ENCODE measurements around the gene IDH3B. TPM values are rescaled to one million over a fixed set of nuclear protein-coding genes. Genes with fewer than 3 reads are reported as not detected.

The IDH3B gene
- total and polyA plus RNA-seq, 2 donors (not counting 3 experiments of a cell fraction or from before 2014, with no cell fraction given): 86.9 to 177 TPM

GRCh38 chr20:2625062-2625461 lies 39.0 kb downstream of the IDH3B start:
- FAIRE-seq (no peak), DNase-seq (ENCODE audit: low read depth, low spot score) (no peak)
- H3K9me3 ChIP-seq (replicated peaks; ENCODE audit: control insufficient read depth, insufficient read depth, low read length): no peaks in the 10 kb centered on the region
- no peaks in the 10 kb centered on the region for H3K79me2 ChIP-seq (ENCODE audit: control insufficient read depth, insufficient read depth, low read length)
- no peak overlapping the region for H2AFZ ChIP-seq (ENCODE audit: low read depth, low read length)
- no peak overlapping the region for H3K27ac ChIP-seq (ENCODE audit: insufficient read depth, low read depth, low read length)
- no peaks in the 10 kb centered on the region for H3K4me1 ChIP-seq (ENCODE audit: control insufficient read depth, extremely low read depth, insufficient read depth, low read length)
- no peaks in the 10 kb centered on the region for H3K36me3 ChIP-seq (ENCODE audit: control insufficient read depth in 2 of 2, extremely low read depth in 1 of 2, insufficient read depth in 2 of 2, low read length in 2 of 2)
- dilution Hi-C loops (cut with MboI; ENCODE audit: extremely low pct_ligation_motif_present, low sequenced_read_pairs): no loop called here
- no TSS peak for BruUV-seq (replicated peaks)
- TF ChIP-seq POLR2AphosphoS5 (IDR thresholded peaks at IDR 0.05; ENCODE audit: insufficient read depth, low read depth, low read length) (no peak), GATA2 (IDR thresholded peaks at IDR 0.05; ENCODE audit: insufficient read depth, insufficient read length, low read depth, low read length) (no peak), POLR2A (IDR thresholded peaks at IDR 0.05; ENCODE audit: low read depth, low read length) (no peak), FOS (IDR thresholded peaks at IDR 0.05; ENCODE audit: borderline replicate concordance, insufficient read depth, low read length) (no peak)
- no peaks in the 10 kb centered on the region for H3K9me1 ChIP-seq (replicated peaks; ENCODE audit: control insufficient read depth, extremely low read depth, insufficient read depth, low read length)
- intact Hi-C loops (cut with micrococcal nuclease): no loop called here
- H3K27me3 ChIP-seq (ENCODE audit: control insufficient read depth in 2 of 2, insufficient read depth in 2 of 2, low read length in 2 of 2): peaks cover 0 to 3% of the 10 kb centered on the region in 2 experiments
- no peak overlapping the region for H3K9ac ChIP-seq (replicated peaks; ENCODE audit: extremely low read depth, insufficient read depth, low read length)
- H3K4me3 ChIP-seq (replicated peaks in 1 of 3; ENCODE audit: insufficient read depth in 1 of 3, low read depth in 1 of 3, low read length in 3 of 3): no peak overlapping the region
- H4K20me1 ChIP-seq (replicated peaks; ENCODE audit: control insufficient read depth, extremely low read depth, insufficient read depth, low read length): no peaks in the 10 kb centered on the region
- ChIA-PET CTCF (no interaction called here), POLR2A (no interaction called here)
- no peak overlapping the region for H3K4me2 ChIP-seq (ENCODE audit: insufficient read depth, low read length)

GRCh38 chr20:2624190-2624589 lies 39.8 kb downstream of the IDH3B start:
- dilution Hi-C loops (cut with MboI; ENCODE audit: extremely low pct_ligation_motif_present, low sequenced_read_pairs) (no loop called here), intact Hi-C loops (cut with micrococcal nuclease) (no loop called here)
- Histone ChIP-seq H3K4me1 (ENCODE audit: control insufficient read depth, extremely low read depth, insufficient read depth, low read length) (no peaks in the 10 kb centered on the region), H3K4me2 (ENCODE audit: insufficient read depth, low read length) (no peak overlapping the region), H3K27ac (ENCODE audit: insufficient read depth, low read depth, low read length) (no peak overlapping the region), H2AFZ (ENCODE audit: low read depth, low read length) (no peak overlapping the region), H3K36me3 (ENCODE audit: control insufficient read depth in 2 of 2, extremely low read depth in 1 of 2, insufficient read depth in 2 of 2, low read length in 2 of 2) (no peaks in the 10 kb centered on the region), H3K79me2 (ENCODE audit: control insufficient read depth, insufficient read depth, low read length) (no peaks in the 10 kb centered on the region), H3K4me3 (replicated peaks in 1 of 3; ENCODE audit: insufficient read depth in 1 of 3, low read depth in 1 of 3, low read length in 3 of 3) (no peak overlapping the region), H3K27me3 (ENCODE audit: control insufficient read depth in 2 of 2, insufficient read depth in 2 of 2, low read length in 2 of 2) (peaks cover 0 to 2% of the 10 kb centered on the region in 2 experiments), H3K9ac (replicated peaks; ENCODE audit: extremely low read depth, insufficient read depth, low read length) (no peak overlapping the region), H3K9me3 (replicated peaks; ENCODE audit: control insufficient read depth, insufficient read depth, low read length) (no peaks in the 10 kb centered on the region), H4K20me1 (replicated peaks; ENCODE audit: control insufficient read depth, extremely low read depth, insufficient read depth, low read length) (no peaks in the 10 kb centered on the region), H3K9me1 (replicated peaks; ENCODE audit: control insufficient read depth, extremely low read depth, insufficient read depth, low read length) (no peaks in the 10 kb centered on the region)
- ChIA-PET POLR2A (no interaction called here), CTCF (interaction anchor here (1.0 kb wide), 1 partner anchor 48 kb away, joined by 3 read pairs; no protein-coding TSS in a partner anchor)
- DNase-seq (ENCODE audit: low read depth, low spot score) (no peak), FAIRE-seq (no peak)
- no peak for TF ChIP-seq EZH2 (IDR thresholded peaks at IDR 0.05; ENCODE audit: borderline replicate concordance, low read depth, low read length, severe bottlenecking)
- TF ChIP-seq GATA2 (IDR thresholded peaks at IDR 0.05; ENCODE audit: insufficient read depth, insufficient read length, low read depth, low read length): no peak
- no peak for TF ChIP-seq POLR2A (IDR thresholded peaks at IDR 0.05; ENCODE audit: low read depth, low read length)
- TF ChIP-seq POLR2AphosphoS5 (IDR thresholded peaks at IDR 0.05; ENCODE audit: insufficient read depth, low read depth, low read length): no peak
- TF ChIP-seq, protein P1, sequence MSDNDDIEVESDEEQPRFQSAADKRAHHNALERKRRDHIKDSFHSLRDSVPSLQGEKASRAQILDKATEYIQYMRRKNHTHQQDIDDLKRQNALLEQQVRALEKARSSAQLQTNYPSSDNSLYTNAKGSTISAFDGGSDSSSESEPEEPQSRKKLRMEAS (IDR thresholded peaks at IDR 0.05; ENCODE audit: insufficient read depth, insufficient read length): no peak
- TF ChIP-seq JUN (IDR thresholded peaks at IDR 0.05; ENCODE audit: borderline replicate concordance, insufficient read depth, insufficient read length, low read depth): no peak
- TF ChIP-seq MYC (IDR thresholded peaks at IDR 0.05; ENCODE audit: low read depth, low read length): no peak
- TF ChIP-seq CTCF (IDR thresholded peaks at IDR 0.05; ENCODE audit: extremely low read depth in 1 of 2, insufficient read depth in 1 of 2, low read depth in 1 of 2, low read length in 2 of 2): no peak
- BruUV-seq (replicated peaks): no TSS peak
